ENCODE measurements around the gene COL26A1. TPM values are rescaled to one million over a fixed set of nuclear protein-coding genes. Genes with fewer than 3 reads are reported as not detected.
A peak's percentile ranks its signal among the peaks of the same experiment; 100 is the strongest.

COL26A1 gene
- total RNA-seq, 1 experiment from 2014 or later = not detected

GRCh38 chr7:101357433-101357832, 5.2 kb upstream of the COL26A1 start:
- no TSS peak for BruUV-seq (replicated peaks)
- Histone ChIP-seq H2AFZ (ENCODE audit: low read length) (no peak overlapping the region), H3K9me3 (ENCODE audit: low read length) (no peaks in the 10 kb centered on the region), H3K27ac (ENCODE audit: low read length) (no peak overlapping the region), H4K20me1 (ENCODE audit: low read length) (no peaks in the 10 kb centered on the region), H3K9me2 (replicated peaks; ENCODE audit: low read length) (no peaks in the 10 kb centered on the region), H3F3A (ENCODE audit: low read length, unreplicated experiment) (no peaks in the 10 kb centered on the region), H3K4me3 (ENCODE audit: low read length) (no peak overlapping the region), H3K36me3 (ENCODE audit: low read depth, low read length) (no peaks in the 10 kb centered on the region), H3K4me1 (ENCODE audit: insufficient read depth, low read length) (0 out of 2 replicates have a peak, but pooled peaks cover 2% of the 10 kb centered on the region), H3K4me2 (ENCODE audit: low read length) (no peak overlapping the region), H3K9ac (ENCODE audit: low read length) (no peak overlapping the region), H3K79me2 (ENCODE audit: low read length) (no peaks in the 10 kb centered on the region), H3K27me3 (ENCODE audit: low read length) (no peaks in the 10 kb centered on the region)
- POLR2A ChIA-PET (ENCODE audit: unreplicated experiment) = no interaction called here
- DNase-seq (no peak), ATAC-seq (no peak)
- intact Hi-C loops (cut with micrococcal nuclease) = no loop called here
- CTCF ChIA-PET = no interaction called here
- TF ChIP-seq CTCF (conservative IDR thresholded peaks at IDR 0.05; ENCODE audit: low read depth, low read length) = no peak
- no peak for TF ChIP-seq EZH2phosphoT487 (IDR thresholded peaks at IDR 0.05; ENCODE audit: borderline replicate concordance, low read length)
- TF ChIP-seq EZH2 (IDR thresholded peaks at IDR 0.05; ENCODE audit: low read length, unreplicated experiment) = no peak

- no TSS peak for BruUV-seq (replicated peaks)
- Histone ChIP-seq H3K4me3 (ENCODE audit: low read length) (peak overlapping the region; percentile 69), H3K9ac (ENCODE audit: low read length) (no peak overlapping the region), H3K9me2 (replicated peaks; ENCODE audit: low read length) (no peaks in the 10 kb centered on the region), H3K27me3 (ENCODE audit: low read length) (no peaks in the 10 kb centered on the region), H3F3A (ENCODE audit: low read length, unreplicated experiment) (no peaks in the 10 kb centered on the region), H3K9me3 (ENCODE audit: low read length) (no peaks in the 10 kb centered on the region), H3K4me2 (ENCODE audit: low read length) (peak overlapping the region; percentile 97), H3K36me3 (ENCODE audit: low read depth, low read length) (no peaks in the 10 kb centered on the region), H2AFZ (ENCODE audit: low read length) (peak overlapping the region; percentile 97), H4K20me1 (ENCODE audit: low read length) (no peaks in the 10 kb centered on the region), H3K79me2 (ENCODE audit: low read length) (no peaks in the 10 kb centered on the region), H3K4me1 (ENCODE audit: insufficient read depth, low read length) (no peaks in the 10 kb centered on the region), H3K27ac (ENCODE audit: low read length) (no peak overlapping the region)
- TF ChIP-seq EZH2phosphoT487 (IDR thresholded peaks at IDR 0.05; ENCODE audit: borderline replicate concordance, low read length) = no peak
- no peak for TF ChIP-seq EZH2 (IDR thresholded peaks at IDR 0.05; ENCODE audit: low read length, unreplicated experiment)
- no peak for TF ChIP-seq CTCF (conservative IDR thresholded peaks at IDR 0.05; ENCODE audit: low read depth, low read length)
- DNase-seq (no peak), ATAC-seq (no peak)
- POLR2A ChIA-PET (ENCODE audit: unreplicated experiment) = no interaction called here
- intact Hi-C loops (cut with micrococcal nuclease) = no loop called here
- CTCF ChIA-PET = interaction anchor here (0.5 kb wide), 2 partner anchors 23 to 79 kb away, joined by 3 to 4 read pairs; no protein-coding TSS in a partner anchor
Measured at GRCh38 chr7:101363196-101363733, 590 bp downstream of the COL26A1 start.

GRCh38 chr7:101363734-101364374, 1.2 kb downstream of the COL26A1 start:
- no TSS peak for BruUV-seq (replicated peaks)
- no peaks in the 10 kb centered on the region for H3K4me1 ChIP-seq (ENCODE audit: insufficient read depth, low read length)
- peak; percentile 81 for TF ChIP-seq CTCF (conservative IDR thresholded peaks at IDR 0.05; ENCODE audit: low read depth, low read length)
- no peak for TF ChIP-seq EZH2phosphoT487 (IDR thresholded peaks at IDR 0.05; ENCODE audit: borderline replicate concordance, low read length)
- TF ChIP-seq EZH2 (IDR thresholded peaks at IDR 0.05; ENCODE audit: low read length, unreplicated experiment) = no peak
- no peaks in the 10 kb centered on the region for H3K79me2 ChIP-seq (ENCODE audit: low read length)
- POLR2A ChIA-PET (ENCODE audit: unreplicated experiment) = no interaction called here
- H3K9me2 ChIP-seq (replicated peaks; ENCODE audit: low read length) = no peaks in the 10 kb centered on the region
- peak overlapping the region; percentile 69 for H3K4me3 ChIP-seq (ENCODE audit: low read length)
- no peaks in the 10 kb centered on the region for H3K9me3 ChIP-seq (ENCODE audit: low read length)
- CTCF ChIA-PET = interaction anchor here (0.5 kb wide), 1 partner anchor 80 kb away, joined by 3 read pairs; no protein-coding TSS in a partner anchor
- H3F3A ChIP-seq (ENCODE audit: low read length, unreplicated experiment) = no peaks in the 10 kb centered on the region
- DNase-seq (peak; percentile 65), ATAC-seq (peak; percentile 95)
- no peaks in the 10 kb centered on the region for H3K27me3 ChIP-seq (ENCODE audit: low read length)
- no peak overlapping the region for H3K27ac ChIP-seq (ENCODE audit: low read length)
- no peaks in the 10 kb centered on the region for H3K36me3 ChIP-seq (ENCODE audit: low read depth, low read length)
- H2AFZ ChIP-seq (ENCODE audit: low read length) = peak overlapping the region; percentile 97
- intact Hi-C loops (cut with micrococcal nuclease) = loop anchor here (2.0 kb wide), 2 partner anchors 143 to 175 kb away; no protein-coding TSS in a partner anchor
- H3K9ac ChIP-seq (ENCODE audit: low read length) = no peak overlapping the region
- H3K4me2 ChIP-seq (ENCODE audit: low read length) = peak overlapping the region; percentile 97
- H4K20me1 ChIP-seq (ENCODE audit: low read length) = no peaks in the 10 kb centered on the region

All from PC-3 (cell line).